Tibial nerve (tissue), 4 donors: ENCODE data around the gene ZNF835.

Experiments
- CTCF ChIP-seq, 5 experiments: fragments of 200-600 bp in 3 of 5; fragments of 450-650 bp in 2 of 5; sonication (generic) in 3 of 5; IDR thresholded peaks; one replicate each; pipeline ENCODE4 v1.5.1; 2016 to 2019; ENCODE audit warnings: antibody characterized with exemption in 5 of 5, mild to moderate bottlenecking in 3 of 5, moderate library complexity in 2 of 5
- EP300 ChIP-seq, 2 donors: sonication (generic); formaldehyde crosslinking; IDR thresholded peaks; one replicate each; pipeline ENCODE4 v1.6.1; 2017; ENCODE audit warnings: antibody characterized with exemption in 2 of 2, mild to moderate bottlenecking in 1 of 2
- POLR2A ChIP-seq, 2 donors: fragments of 450-650 bp; IDR thresholded peaks; one replicate each; pipeline ENCODE4 v1.6.1; 2017; ENCODE audit warnings: antibody characterized with exemption in 2 of 2, mild to moderate bottlenecking in 2 of 2, moderate library complexity in 2 of 2

DNA sequence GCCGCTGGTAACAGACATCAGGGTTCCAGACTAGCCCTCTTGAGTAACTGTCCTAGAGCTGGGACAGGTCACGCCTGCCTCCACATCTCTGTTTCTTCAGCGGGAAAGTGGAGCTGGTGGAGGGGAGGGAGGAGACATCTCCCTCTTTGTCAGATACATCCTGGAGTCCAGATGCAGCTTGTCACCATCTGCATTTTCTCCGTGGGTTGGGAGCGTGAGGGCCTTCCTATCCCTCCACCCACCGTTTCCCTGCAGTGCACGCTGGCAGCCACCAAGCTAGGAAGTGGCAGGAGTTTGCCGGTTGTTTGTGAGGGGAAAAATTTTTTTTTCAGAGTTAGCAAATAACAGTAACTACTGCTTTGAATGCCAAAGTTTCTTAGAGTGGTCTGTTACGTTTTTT is 48.6 kb downstream of the ZNF835 start:
- TF ChIP-seq CTCF (IDR thresholded peaks at IDR 0.05) = no peak
- TF ChIP-seq EP300 (IDR thresholded peaks at IDR 0.05) = no peak
- no peak for TF ChIP-seq POLR2A (IDR thresholded peaks at IDR 0.05)
